GM21515 (cell line): ENCODE data around the gene HSF2BP.
"Not testable (repeated sequence)": the region's sequence is repeated elsewhere in the genome, so short reads cannot be mapped to it uniquely, and the experiment has no call there.

Experiments
- ATAC-seq: cut with Tn5 transposase; IDR thresholded peaks from one replicate; pipeline ENCODE4 v1.9.1; 2021; ENCODE audit not compliant: unreplicated experiment

HSF2BP gene

GRCh38 chr21:43622796-43623195 lies 36.5 kb downstream of the HSF2BP start:
- no peak for ATAC-seq

GRCh38 chr21:43619856-43620255 lies 39.4 kb downstream of the HSF2BP start:
- ATAC-seq, result no peak

GRCh38 chr21:43619344-43619743 lies 39.9 kb downstream of the HSF2BP start:
- ATAC-seq, result no peak

GRCh38 chr21:43618940-43619339 lies 40.3 kb downstream of the HSF2BP start:
- ATAC-seq, result no peak

GRCh38 chr21:43616861-43617260 lies 42.4 kb downstream of the HSF2BP start:
- not testable (repeated sequence) for ATAC-seq

- no peak for ATAC-seq
These were observed 44.4 kb downstream of the HSF2BP start for GRCh38 chr21:43614839-43615238.

- no peak for ATAC-seq
These were observed 45.3 kb downstream of the HSF2BP start for GRCh38 chr21:43613755-43614638.

GRCh38 chr21:43611598-43612369 lies 47.5 kb downstream of the HSF2BP start:
- ATAC-seq, result no peak

- no peak for ATAC-seq
These were observed 49.6 kb downstream of the HSF2BP start for GRCh38 chr21:43609501-43610340.

GRCh38 chr21:43608664-43609063 lies 50.6 kb downstream of the HSF2BP start:
- ATAC-seq, result no peak

GRCh38 chr21:43608225-43608624 lies 51.1 kb downstream of the HSF2BP start:
- no peak for ATAC-seq

GRCh38 chr21:43605320-43606215 lies 53.7 kb downstream of the HSF2BP start:
- no peak for ATAC-seq

- ATAC-seq, result no peak
These were observed 54.6 kb downstream of the HSF2BP start for GRCh38 chr21:43604505-43605204.

GRCh38 chr21:43603641-43604504 lies 55.4 kb downstream of the HSF2BP start:
- no peak for ATAC-seq

GRCh38 chr21:43603233-43603626 lies 56.1 kb downstream of the HSF2BP start:
- no peak for ATAC-seq

GRCh38 chr21:43602266-43603232 lies 56.7 kb downstream of the HSF2BP start:
- ATAC-seq, result no peak

- no peak for ATAC-seq
These were observed 58.5 kb downstream of the HSF2BP start for GRCh38 chr21:43600642-43601402.
